ENCODE results near the gene CACNB4.

DNA sequence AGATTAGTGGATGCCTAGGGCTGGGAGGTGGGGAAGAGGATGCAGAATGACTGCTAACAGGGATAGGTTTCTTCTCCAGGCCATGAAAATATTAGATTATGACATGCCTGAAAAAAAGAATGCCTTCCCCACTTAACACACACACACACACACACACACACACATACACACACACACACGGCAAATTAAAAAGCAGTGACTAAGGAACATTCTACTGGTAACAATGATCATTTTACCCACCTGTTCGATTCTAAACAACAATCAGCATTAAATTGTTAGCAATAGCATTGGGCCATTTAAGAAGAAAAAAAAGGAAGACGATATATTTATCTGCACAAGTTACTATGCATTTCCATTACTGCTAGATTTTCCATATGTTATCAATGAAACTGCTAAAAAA, 10.8 kb downstream of the CACNB4 start:
- no peak for TF ChIP-seq CTCF (IDR thresholded peaks at IDR 0.05)
- TF ChIP-seq POLR2A (IDR thresholded peaks at IDR 0.05) = no peak
